ENCODE results near the gene HIPK2.

HIPK2 gene

DNA sequence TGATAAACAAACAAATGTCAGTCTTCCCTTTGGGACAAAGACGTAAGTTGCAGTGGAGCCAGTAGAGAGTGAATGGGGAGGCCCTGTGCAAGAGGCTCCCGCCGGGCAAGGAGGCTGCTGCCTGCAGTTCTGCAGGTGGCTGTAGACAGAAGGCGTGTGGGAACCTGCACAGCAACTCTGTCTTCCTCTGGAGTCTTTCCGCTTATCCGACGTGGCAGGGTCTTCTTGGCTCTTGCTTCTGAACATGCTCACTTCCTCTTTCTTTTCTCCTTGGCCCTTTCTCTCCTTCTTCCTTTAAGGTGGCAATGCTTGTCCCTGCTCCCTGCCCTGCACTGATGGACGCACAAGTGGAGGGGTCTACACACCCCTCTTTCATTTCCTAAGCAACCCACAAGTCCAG, 122.5 kb downstream of the HIPK2 start:
- DNase-seq (ENCODE audit: low read depth in 3 of 3, low spot score in 1 of 3) = no peak

DNA sequence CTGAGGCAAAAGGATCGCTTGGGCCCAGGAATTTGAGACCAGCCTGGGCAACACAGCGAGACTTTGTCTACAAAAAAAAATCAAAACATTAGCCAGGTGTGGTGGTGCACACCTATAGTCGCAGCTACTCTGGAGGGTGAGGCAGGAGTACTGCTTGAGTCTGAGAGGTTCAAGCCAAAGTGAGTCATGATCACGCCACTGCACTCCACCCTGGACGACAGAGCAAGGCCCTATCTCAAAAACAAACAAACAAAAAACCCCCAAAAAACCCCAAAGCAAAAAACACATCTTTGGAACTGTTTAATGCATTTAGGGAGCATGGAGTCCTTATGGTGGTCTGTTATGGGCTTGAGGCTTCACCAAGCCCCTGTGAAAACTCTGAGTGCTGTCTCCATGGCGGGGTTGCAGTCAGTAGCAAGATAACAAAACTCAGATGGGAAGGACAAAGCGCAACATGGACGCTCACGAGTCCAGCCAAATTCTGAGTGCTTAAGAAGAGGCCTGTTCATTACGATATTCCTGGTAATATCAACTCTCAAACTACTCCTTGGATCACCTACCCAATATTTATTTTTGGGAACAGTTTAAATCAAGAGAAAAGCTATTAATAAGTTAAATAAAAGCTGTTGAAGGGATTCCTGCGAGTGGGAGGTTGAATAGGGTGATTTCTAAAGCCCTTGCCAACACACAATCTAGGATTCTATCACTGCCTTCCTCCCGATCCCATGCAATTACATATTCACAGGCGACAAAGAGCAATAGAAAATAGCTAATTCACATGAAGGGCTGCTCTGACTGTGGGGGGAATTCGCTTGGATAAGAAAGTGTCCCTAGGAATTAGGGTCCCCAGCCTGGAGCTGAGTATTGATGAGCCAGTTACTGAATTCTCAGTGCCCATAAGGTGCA, 123.3 kb downstream of the HIPK2 start:
- no peak for DNase-seq (ENCODE audit: low read depth in 3 of 3, low spot score in 1 of 3)

- no peak for DNase-seq (ENCODE audit: low read depth in 3 of 3, low spot score in 1 of 3)
Observed at GRCh38 chr7:139651914-139652313, 125.9 kb downstream of the HIPK2 start.

GRCh38 chr7:139651308-139651707, 126.5 kb downstream of the HIPK2 start:
- DNase-seq (ENCODE audit: low read depth in 3 of 3, low spot score in 1 of 3) = no peak

DNA sequence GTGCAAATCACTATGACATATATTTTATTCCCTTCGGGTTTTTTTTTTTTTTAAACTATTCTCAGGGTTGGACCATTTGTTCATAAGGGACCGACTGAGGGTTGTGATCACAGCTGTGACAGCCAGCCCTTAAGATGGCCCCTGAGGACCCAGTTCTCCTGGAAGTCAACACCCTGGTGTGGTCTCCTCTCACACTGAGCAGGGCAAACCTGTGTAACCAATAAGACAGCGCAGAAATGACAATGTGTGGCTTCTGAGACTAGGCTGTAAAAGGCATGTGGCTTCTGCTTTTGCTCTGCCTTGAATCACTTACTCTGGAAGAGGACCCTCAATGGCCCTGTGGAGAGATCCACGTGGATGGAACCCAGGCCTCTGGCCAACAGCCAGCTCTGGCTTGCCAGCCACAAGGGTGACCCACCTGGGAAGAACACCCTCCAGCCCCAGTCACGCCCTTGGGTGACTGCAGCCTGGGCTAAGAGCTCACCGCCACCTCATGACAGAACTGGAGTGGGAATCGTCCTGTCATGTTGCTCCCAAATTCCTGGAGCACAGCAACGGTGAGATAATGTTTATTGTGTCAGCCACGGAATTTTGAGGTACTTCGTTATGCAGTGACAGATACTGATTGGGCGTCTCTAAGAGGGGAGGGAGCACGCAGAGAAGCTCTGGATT, 127.2 kb downstream of the HIPK2 start:
- DNase-seq (ENCODE audit: low read depth in 3 of 3, low spot score in 1 of 3) = no peak

DNA sequence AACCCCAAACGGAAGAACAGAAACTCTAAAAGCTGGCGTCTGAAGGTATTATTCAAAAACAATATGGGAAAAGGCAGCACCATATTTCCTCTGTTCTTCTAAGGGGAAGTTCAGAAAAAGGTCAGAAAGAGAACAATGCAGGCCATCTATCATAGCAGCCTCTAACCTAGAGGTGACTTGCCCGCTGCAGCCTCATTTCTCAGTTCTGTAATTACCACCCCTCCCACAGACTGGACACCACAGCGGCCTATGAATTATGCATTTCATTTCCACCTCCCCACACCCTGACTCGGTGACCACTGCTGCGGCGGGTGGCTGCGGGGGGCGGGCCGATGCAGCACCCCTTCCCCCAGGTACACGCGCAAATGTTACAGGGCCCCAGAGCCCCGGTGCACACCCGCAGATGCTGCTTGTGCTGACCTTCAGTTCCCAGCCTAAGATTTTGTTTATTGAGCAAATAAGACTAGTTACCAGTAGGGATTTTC, 128.8 kb downstream of the HIPK2 start:
- DNase-seq (ENCODE audit: low read depth in 3 of 3, low spot score in 1 of 3) = no peak

DNA sequence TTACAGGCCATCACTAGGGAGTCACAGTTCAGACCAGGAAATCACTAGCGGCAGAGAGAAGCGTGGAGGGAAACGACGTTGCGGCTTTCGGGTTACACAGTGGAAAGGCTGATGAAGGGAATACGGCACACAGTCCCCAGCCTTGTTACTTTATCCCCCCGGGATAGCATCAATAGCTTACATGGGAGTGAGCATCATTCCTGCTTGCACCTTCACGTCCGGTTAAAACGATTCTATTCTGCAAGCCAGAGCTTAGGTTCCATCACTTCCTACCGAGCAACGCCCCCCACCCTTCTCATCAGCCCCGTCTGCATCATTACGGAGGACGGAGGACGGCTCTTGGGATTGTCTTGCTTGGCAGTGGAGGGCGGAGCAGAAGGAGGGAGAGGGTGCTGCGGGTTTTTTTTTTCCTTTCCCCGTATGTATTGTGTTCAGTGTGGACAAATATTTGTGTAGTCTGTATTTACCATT, 129.4 kb downstream of the HIPK2 start:
- DNase-seq (ENCODE audit: low read depth in 3 of 3, low spot score in 1 of 3) = no peak

DNA sequence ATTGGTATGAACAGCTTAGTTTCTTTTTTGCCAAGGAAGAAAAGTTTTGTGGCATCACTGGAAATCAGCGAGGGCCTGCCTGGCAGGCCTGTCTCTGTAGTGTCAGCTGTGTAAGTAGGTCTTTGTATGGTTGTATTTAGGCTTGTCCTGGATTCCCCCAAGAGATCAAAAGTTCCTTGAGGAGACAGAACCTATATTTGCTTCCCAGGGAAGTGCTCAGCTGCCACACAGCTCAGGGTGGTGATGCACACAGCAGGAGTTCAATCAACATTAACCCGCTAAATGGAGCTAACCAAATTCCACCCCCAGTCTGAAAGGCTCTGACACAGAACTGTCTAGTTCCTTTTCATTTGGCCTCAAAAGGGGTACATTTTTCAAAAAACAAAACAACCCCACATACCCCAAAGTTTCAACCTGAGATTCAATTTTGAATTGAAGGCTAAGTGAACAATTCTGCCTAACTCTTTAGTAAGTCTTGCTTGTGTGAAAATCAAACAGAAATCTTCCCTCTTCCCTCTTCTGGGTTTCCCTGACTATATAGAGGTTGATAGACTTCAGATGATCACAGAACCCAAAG, 129.9 kb downstream of the HIPK2 start:
- no peak for DNase-seq (ENCODE audit: low read depth in 3 of 3, low spot score in 1 of 3)

DNA sequence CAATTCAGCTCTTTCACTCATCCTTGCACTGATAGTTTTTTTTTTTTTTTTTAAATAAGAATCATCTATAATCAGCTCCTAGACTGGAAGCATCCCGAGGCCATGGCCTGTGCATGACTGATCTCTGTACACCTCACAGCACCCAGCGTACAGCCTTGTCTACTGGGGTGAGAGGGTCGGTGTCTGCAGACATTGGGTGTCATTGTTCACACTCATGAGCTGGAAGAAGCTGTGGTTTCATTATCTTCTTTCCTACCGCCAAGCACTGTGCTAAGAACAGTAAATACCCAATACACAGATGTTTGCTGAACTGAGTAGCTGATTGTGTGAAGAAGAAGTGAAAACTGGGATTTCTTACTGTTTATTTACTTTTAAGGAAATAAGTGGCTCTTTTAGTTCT, 130.7 kb downstream of the HIPK2 start:
- no peak for DNase-seq (ENCODE audit: low read depth in 3 of 3, low spot score in 1 of 3)

- no peak for DNase-seq (ENCODE audit: low read depth in 3 of 3, low spot score in 1 of 3)
Observed at GRCh38 chr7:139646566-139646965, 131.2 kb downstream of the HIPK2 start.

DNA sequence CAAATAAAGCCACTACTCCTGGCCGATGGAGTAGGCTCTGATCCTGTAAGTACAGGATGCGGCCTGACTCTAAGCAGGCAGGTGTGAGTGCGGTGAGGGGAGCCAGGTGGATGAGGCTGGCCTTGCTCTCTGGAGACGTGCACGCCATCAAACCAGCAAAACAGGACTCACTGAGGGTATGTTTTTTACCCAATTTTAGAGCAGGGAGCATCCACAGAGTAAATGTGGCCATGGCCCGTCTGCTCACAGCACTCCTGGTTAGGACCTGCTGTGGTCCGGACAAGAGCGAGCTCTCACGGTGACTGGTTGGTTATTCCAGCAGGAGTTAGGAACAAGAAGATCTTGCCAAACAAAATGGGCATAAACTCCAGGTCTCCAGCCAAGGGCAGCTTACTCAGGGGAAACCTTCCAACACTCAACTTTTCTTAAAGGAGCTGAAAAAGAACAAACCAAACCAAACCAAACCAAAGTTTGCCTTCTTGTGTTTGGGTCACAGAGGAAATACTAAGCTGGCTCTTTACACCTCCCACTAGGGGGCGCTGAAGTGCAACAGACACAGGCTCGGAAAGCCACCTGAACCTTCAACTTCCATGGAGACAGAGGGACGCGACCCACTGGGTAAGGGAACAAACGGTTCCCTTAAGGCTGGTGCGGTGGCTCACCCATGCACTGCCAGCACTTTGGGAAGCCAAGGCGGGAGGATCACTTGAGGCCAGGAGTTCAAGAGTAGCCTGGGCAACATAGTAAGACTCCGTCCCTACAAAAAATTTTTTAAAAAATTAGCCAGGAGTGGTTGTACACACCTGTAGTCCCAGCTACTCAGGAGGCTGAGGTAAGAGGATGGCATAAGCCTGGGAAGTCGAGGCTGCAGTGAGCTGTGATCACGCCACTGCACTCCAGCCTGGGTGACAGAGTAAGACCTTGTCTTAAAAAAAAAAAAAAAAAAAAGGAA, 131.9 kb downstream of the HIPK2 start:
- peak; percentile 57 to 70 (median 66) for DNase-seq (ENCODE audit: low read depth in 3 of 3, low spot score in 1 of 3)

DNA sequence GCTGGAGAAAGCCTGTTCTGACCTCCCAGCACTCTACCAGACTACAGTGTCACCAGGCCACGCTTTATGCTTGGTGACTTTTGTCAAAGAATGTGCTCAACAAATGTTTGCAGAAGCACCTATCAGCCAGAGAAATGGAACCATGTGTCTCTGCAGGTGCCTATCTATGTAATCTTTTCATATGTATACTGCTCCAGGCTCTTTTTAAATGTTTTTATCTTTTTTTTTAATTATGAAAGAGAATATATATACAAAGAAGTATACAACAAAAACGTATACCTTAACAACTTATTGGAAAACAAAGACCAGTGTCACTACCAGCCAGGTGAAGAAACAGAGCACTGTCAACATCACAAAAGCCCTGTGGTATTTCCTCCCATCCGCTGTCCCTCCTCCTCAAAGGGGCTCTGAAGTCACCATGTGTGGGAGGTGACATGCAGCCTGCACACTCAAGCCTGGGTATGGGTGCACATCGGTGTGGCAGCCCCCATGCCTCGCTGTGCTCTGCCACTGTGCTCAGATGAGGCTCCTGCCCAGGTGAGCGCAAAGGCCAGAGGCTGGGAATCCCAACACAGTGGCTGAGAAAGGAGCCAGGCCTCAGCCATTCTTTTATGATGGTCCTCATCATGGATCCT, 133.7 kb downstream of the HIPK2 start:
- DNase-seq (ENCODE audit: low read depth in 3 of 3, low spot score in 1 of 3) = no peak

DNA sequence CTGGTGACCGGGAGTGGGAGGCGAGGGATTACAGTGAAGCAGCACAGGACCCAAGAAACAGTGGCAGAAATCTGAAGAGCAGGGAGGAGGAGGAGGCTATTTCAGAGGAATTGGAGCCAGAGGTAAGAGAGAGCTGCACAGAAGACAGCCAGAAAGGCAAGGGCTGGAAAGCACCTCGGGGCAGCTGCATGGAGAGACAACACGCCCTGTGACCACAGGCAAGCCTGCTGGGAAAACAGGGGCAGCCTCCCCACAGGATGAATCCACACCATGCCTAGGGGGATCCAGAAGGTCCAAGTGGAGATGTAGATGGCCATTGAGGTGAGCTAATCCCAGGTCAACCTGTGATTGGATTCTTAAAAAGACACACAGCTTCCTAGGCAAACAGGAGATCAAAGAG, 135.5 kb downstream of the HIPK2 start:
- DNase-seq (ENCODE audit: low read depth in 3 of 3, low spot score in 1 of 3) = no peak

GRCh38 chr7:139641337-139641992, 136.3 kb downstream of the HIPK2 start:
- DNase-seq (ENCODE audit: low read depth in 3 of 3, low spot score in 1 of 3) = no peak

GRCh38 chr7:139640681-139641080, 137.1 kb downstream of the HIPK2 start:
- no peak for DNase-seq (ENCODE audit: low read depth in 3 of 3, low spot score in 1 of 3)

GRCh38 chr7:139639563-139639962, 138.2 kb downstream of the HIPK2 start:
- no peak for DNase-seq (ENCODE audit: low read depth in 3 of 3, low spot score in 1 of 3)

GRCh38 chr7:139635526-139636302, 142.1 kb downstream of the HIPK2 start:
- peak; percentile 20 to 33 (median 21) for DNase-seq (ENCODE audit: low read depth in 3 of 3, low spot score in 1 of 3)

DNA sequence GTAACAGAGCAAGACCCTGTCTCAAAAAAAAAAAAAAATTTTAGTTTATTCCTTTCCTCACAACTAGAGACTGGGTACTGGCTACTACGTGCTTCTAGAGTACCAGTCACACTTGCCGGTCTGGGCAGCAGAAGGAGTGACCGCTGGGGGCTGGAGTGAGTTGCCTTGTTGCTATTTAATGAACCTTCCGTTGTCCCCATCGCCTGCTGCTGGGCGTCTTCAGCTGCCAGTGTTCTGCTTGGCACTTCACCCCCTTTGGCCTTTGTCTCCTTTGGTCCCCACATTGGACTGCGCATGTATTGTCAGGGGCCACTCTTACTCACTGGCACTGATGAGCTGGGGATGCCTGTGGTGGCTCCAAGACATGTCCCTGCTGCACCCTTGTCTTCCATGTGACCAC, 143.7 kb downstream of the HIPK2 start:
- DNase-seq (ENCODE audit: low read depth in 3 of 3, low spot score in 1 of 3) = no peak

DNA sequence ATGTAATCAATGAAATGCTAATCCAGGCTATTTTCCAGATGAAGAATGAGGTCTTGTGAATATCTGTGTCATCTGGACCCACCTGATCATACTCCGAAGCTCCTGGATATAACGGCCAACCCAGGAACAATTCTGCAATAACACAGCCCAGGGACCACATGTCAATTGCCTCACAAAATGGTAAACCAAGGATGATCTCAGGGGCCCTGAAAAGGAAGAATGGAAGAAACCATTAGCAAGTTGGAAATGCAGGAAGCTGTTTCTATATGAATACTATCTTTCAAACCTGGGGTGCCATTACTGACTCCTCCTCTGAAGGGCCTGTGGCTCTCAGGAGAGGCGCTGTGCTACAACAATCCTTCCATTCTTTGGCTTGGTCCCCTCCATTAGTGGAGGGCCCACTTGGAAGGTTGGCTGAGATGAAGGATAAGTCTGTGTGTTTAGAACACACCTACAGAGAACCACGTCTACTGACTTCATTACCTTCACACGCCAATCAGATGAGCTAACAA, 146.2 kb downstream of the HIPK2 start:
- DNase-seq (ENCODE audit: low read depth in 3 of 3, low spot score in 1 of 3) = no peak
